Renal cortical epithelial cell (primary cell): ENCODE data around the gene CTRB1. TPM values are rescaled to one million over a fixed set of nuclear protein-coding genes. Genes with fewer than 3 reads are reported as not detected.
"Not testable (repeated sequence)": the region's sequence is repeated elsewhere in the genome, so short reads cannot be mapped to it uniquely, and the experiment has no call there.

Experiments
- DNase-seq: peaks from one replicate; pipeline ENCODE4 v3.0.0-alpha.2; 2011; ENCODE audit warnings: low read depth
- total RNA-seq: library from RNA; depleted of rRNA; stranded (reverse); fragments of >200 nt; gene quantifications from 2 replicates; pipeline ENCODE4 v1.2.3, GENCODE V29; 2014

CTRB1 gene
- total RNA-seq, 1 donor from 2014 or later = not detected

DNA sequence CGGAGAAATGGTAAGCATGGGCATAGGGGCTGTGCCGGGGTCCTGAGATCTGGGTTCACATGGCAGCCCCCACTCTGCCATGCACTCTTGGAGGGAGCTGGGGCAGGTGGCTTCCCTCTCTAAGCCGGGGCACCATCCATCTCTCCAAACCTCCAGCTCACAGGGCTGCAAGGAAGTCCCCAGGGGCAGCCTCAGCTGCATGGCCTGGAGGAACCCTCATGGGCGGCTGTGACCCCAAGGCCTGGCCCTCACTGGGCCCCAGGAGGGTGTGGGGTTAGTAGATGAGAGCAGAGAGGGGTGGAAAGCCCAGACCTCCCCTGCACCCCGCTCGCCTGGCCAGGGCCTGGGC, 14.4 kb upstream of the CTRB1 start:
- DNase-seq = no peak

DNA sequence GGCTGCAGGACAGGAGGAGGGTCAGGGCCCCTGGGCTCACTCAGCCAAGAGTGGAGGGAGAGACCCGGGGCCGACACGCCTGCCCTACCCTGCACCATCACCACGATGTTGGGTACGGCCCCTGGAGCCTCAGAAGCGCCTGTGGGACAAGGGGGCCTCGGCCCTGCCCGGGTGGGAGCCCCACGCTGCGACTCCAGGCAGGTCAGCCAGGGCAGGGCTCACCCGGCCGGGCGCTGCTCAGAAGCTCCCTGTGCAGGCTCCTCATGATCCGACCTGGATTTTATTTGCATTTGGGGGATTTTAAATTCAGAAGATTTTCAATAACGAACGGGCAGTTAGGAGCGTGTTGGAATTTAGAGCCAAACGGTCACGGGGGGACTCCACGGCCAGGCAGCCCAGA, 13.9 kb upstream of the CTRB1 start:
- DNase-seq = not testable (repeated sequence)

GRCh38 chr16:75205438-75205837, 13.3 kb upstream of the CTRB1 start:
- DNase-seq = not testable (repeated sequence)

GRCh38 chr16:75205961-75206748, 12.6 kb upstream of the CTRB1 start:
- DNase-seq = not testable (repeated sequence)

- DNase-seq = no peak
Observed at GRCh38 chr16:75206749-75207451, 11.9 kb upstream of the CTRB1 start, which contains the start of gene CTRB2. Gene CTRB2 (minus strand): TSS chr16:75207161. CDS start chr16:75207141, 20 bp downstream.

DNA sequence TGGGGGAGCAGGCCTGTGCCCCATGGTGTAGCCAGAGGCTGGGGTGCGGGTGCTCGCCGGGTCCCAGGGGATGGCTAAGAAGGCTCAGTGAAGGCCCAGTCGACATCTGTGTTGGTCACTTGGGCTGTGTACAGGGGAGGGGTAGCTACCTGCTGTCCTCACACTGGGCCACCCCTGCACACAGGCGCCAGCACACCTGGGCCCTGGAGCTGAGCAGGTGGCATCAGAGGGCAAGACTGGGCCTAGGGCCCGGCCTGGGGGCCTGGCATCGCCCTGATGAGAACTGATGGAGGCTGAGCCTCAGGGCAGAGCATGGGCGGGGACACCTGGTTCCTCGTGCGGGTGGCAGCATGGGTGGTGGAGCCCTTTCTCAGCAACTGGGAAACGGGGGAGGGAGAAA, 11.0 kb upstream of the CTRB1 start:
- no peak for DNase-seq

DNA sequence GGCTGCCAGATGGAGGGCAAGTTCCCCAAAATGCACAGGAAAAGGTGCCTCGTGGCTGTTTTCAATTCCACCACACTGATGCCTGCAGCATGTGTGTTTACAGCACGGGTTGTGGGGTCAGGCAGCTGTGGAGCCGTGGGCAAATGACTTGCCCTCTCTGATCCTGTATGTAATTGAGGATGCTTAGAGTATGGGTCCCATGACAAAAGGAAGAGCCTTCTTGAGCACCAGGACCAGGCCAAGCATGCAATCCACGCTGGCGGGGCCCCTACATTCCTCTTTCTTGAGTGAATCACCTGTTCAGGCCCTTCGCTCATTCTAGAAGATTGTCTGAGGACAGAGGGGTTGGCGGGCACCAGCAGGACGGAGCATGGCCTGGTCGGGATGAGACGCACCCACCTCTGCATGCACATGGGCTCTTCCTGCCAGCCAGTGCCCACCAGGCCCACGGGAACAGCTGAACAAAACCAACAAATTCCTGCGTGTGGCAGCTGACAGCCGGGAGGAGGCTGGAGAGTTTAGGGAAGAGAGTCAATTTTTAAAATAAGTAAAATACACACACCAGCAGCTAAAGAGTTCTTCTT, 10.5 kb upstream of the CTRB1 start:
- DNase-seq = no peak

GRCh38 chr16:75208861-75209505, 9.8 kb upstream of the CTRB1 start:
- DNase-seq = no peak

GRCh38 chr16:75209514-75209913, 9.3 kb upstream of the CTRB1 start:
- DNase-seq = not testable (repeated sequence)

DNA sequence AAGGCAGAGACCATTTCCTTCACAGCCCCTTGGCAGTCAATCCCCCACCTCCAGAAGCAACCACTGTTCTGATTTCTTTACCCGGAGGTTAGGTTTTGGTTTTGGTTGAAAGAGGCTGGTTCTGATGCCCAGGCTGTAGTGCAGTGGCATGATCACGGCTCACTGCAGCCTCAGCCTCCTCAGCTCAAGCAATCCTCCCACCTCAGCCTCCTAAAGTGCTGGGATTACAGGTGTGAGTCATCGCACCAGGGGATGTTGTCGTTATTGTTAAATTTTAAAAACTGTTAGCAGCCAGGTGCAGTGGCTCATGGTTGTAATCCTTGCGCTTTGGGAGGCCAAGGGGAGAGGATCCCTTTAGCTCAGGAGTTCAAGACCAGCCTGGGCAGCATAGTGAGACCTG, 8.8 kb upstream of the CTRB1 start:
- DNase-seq = no peak

- DNase-seq = not testable (repeated sequence)
Observed at GRCh38 chr16:75211286-75211685, 7.5 kb upstream of the CTRB1 start.

GRCh38 chr16:75216127-75216526, 2.7 kb upstream of the CTRB1 start:
- DNase-seq = no peak

- DNase-seq = no peak
Observed at GRCh38 chr16:75216576-75216975, 2.2 kb upstream of the CTRB1 start.

DNA sequence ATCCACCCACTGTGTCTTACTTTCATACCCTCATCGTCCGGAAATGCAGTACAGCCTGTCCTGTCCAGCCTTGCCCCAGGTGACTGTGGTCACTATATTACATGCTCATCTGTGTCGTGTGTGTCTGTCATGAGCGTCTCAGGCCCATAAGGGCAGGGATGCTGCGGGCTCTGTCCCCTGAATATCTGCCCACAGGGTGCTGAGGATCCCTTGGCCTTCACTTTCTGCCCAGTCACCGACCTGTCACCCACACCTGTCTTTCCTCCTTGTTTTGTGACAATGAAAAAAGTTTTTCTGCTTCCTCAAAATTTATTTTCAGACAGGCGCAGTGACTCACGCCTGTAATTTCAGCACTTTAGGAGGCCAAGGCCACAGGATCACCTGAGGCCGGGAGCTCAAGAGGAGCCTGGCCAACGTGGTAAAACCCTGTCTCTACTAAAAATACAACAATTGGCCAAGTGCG, 1.4 kb upstream of the CTRB1 start:
- no peak for DNase-seq

- DNase-seq = no peak
Observed at GRCh38 chr16:75219088-75219487, 300 bp downstream of the CTRB1 start.

DNA sequence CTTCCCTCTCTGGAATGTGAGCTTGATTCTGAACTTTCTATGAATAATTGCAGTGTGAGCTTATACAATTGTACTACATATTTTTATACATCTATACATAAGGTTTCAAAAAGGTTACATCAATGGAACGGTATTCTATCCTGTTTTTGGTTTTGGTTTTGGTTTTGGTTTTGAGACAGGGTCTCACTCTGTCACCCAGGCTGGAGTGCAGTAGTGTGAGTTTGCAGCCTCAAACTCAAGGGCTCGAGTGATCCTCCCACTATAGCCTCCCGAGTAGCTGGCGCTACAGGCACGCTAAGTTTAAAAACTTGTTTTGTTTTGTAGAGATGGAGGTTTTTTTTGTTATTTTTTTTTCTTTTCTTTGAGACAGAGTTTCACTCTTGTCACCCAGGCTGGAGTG, 1.1 kb downstream of the CTRB1 start:
- DNase-seq = no peak

GRCh38 chr16:75222271-75222783, 3.5 kb downstream of the CTRB1 start:
- DNase-seq = no peak

- not testable (repeated sequence) for DNase-seq
Observed at GRCh38 chr16:75223129-75223528, 4.3 kb downstream of the CTRB1 start.

DNA sequence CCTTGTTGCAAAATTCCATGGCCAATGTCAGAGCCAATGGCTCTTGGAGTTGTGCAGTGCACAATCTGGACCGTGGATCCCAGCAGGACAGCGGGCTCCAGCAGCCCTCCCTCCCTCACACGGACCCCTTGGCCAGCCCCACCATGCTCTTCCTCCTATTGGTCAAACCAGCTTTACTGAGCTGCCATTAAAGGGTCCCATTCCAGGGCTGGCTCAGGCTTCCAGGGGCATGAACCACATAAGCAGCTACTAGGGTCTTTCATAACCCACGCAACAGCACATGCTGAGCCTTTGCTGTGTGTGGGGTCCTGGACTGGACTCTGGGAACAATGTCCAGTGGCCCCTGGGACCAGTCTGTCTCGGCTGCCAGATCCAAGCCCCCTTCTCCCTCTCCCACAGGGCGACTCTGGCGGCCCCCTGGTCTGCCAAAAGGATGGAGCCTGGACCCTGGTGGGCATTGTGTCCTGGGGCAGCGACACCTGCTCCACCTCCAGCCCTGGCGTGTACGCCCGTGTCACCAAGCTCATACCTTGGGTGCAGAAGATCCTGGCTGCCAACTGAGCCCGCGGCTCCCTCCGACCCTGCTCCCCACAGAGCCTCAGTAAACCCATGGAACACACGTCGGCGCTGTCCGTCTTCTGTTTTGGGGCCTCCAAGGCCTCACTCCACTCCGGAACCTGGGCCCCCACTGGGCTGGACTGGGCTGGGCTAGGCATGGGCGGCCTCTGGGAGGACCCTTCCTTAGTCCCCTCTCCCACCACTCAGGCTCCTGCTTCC, 5.7 kb downstream of the CTRB1 start:
- no peak for DNase-seq

GRCh38 chr16:75225092-75225491, 6.3 kb downstream of the CTRB1 start:
- DNase-seq = no peak
